Central memory CD8-positive, alpha-beta T cell (primary cell): ENCODE measurements around the gene CDCP1.
A peak's percentile ranks its signal among the peaks of the same experiment; 100 is the strongest.

Source experiments
- ATAC-seq: fragments of 150-1000 bp; cut with Tn5 transposase; replicated peaks from 2 replicates; pipeline ENCODE4 v1.10.0; 2022; ENCODE audit warnings: mild to moderate bottlenecking, moderate FRiP score, moderate number of reproducible peaks; ENCODE audit not compliant: poor library complexity, severe bottlenecking; ENCODE audit errors: extremely low read depth
- DNase-seq, 2 donors: peaks; one replicate each; pipeline ENCODE4 v3.0.0; 2021; ENCODE audit warnings: low spot score in 2 of 2
- H3K27ac Mint-ChIP-seq: one replicate; pipeline ENCODE4 v1.8.0; 2022; ENCODE audit warnings: low read depth, mild to moderate bottlenecking, moderate library complexity, mixed read lengths
- H3K27me3 Mint-ChIP-seq: one replicate; pipeline ENCODE4 v1.8.0; 2022; ENCODE audit warnings: mixed read lengths
- H3K36me3 Mint-ChIP-seq: one replicate; pipeline ENCODE4 v1.8.0; 2022; ENCODE audit warnings: mild to moderate bottlenecking, moderate library complexity, mixed read lengths; ENCODE audit not compliant: insufficient read depth
- H3K4me1 Mint-ChIP-seq: one replicate; pipeline ENCODE4 v1.8.0; 2022; ENCODE audit warnings: mixed read lengths
- H3K4me3 Mint-ChIP-seq: one replicate; pipeline ENCODE4 v1.8.0; 2022; ENCODE audit warnings: mild to moderate bottlenecking, moderate library complexity, mixed read lengths
- H3K9me3 Mint-ChIP-seq: one replicate; pipeline ENCODE4 v1.8.0; 2022; ENCODE audit warnings: mixed read lengths

CDCP1 gene

GRCh38 chr3:45180899-45181298 is 34.7 kb upstream of the CDCP1 start:
- DNase-seq (no peak), ATAC-seq (no peak)
- no peaks in the 10 kb centered on the region for H3K4me1 Mint-ChIP-seq
- H3K27ac Mint-ChIP-seq, result no peak overlapping the region
- no peak overlapping the region for H3K4me3 Mint-ChIP-seq
- H3K9me3 Mint-ChIP-seq, result no peaks in the 10 kb centered on the region
- H3K36me3 Mint-ChIP-seq, result no peaks in the 10 kb centered on the region
- peaks cover 79% of the 10 kb centered on the region for H3K27me3 Mint-ChIP-seq

- no peak overlapping the region for H3K4me3 Mint-ChIP-seq
- H3K27ac Mint-ChIP-seq, result no peak overlapping the region
- DNase-seq, result no peak
- H3K9me3 Mint-ChIP-seq, result no peaks in the 10 kb centered on the region
- ATAC-seq, result no peak
- peaks cover 72% of the 10 kb centered on the region for H3K27me3 Mint-ChIP-seq
- no peaks in the 10 kb centered on the region for H3K4me1 Mint-ChIP-seq
- H3K36me3 Mint-ChIP-seq, result no peaks in the 10 kb centered on the region
Observed at GRCh38 chr3:45180051-45180450, 33.9 kb upstream of the CDCP1 start.

- Mint-ChIP-seq H3K27me3 (peaks cover 69% of the 10 kb centered on the region), H3K27ac (no peak overlapping the region), H3K4me1 (no peaks in the 10 kb centered on the region), H3K9me3 (no peaks in the 10 kb centered on the region), H3K36me3 (no peaks in the 10 kb centered on the region), H3K4me3 (no peak overlapping the region)
- ATAC-seq (no peak), DNase-seq (no peak)
Observed at GRCh38 chr3:45179163-45179562, 33.0 kb upstream of the CDCP1 start.

- ATAC-seq (no peak), DNase-seq (no peak)
- peaks cover 73% of the 10 kb centered on the region for H3K27me3 Mint-ChIP-seq
- H3K9me3 Mint-ChIP-seq, result no peaks in the 10 kb centered on the region
- H3K4me1 Mint-ChIP-seq, result no peaks in the 10 kb centered on the region
- H3K36me3 Mint-ChIP-seq, result no peaks in the 10 kb centered on the region
- H3K27ac Mint-ChIP-seq, result no peak overlapping the region
- no peak overlapping the region for H3K4me3 Mint-ChIP-seq
Observed at GRCh38 chr3:45178183-45179023, 32.2 kb upstream of the CDCP1 start.

- Mint-ChIP-seq H3K4me3 (no peak overlapping the region), H3K9me3 (no peaks in the 10 kb centered on the region), H3K27me3 (peaks cover 65% of the 10 kb centered on the region), H3K36me3 (no peaks in the 10 kb centered on the region), H3K27ac (no peak overlapping the region), H3K4me1 (no peaks in the 10 kb centered on the region)
- DNase-seq (no peak), ATAC-seq (no peak)
Observed at GRCh38 chr3:45176912-45177311, 30.7 kb upstream of the CDCP1 start.

GRCh38 chr3:45174234-45174633 is 28.1 kb upstream of the CDCP1 start:
- Mint-ChIP-seq H3K4me1 (no peaks in the 10 kb centered on the region), H3K4me3 (no peak overlapping the region), H3K36me3 (no peaks in the 10 kb centered on the region), H3K9me3 (no peaks in the 10 kb centered on the region), H3K27ac (no peak overlapping the region), H3K27me3 (peaks cover 49% of the 10 kb centered on the region)
- ATAC-seq (no peak), DNase-seq (no peak)

- no peak for ATAC-seq
- H3K36me3 Mint-ChIP-seq, result no peaks in the 10 kb centered on the region
Observed at GRCh38 chr3:45173776-45174175, 27.6 kb upstream of the CDCP1 start.

GRCh38 chr3:45171283-45171682 is 25.1 kb upstream of the CDCP1 start:
- no peaks in the 10 kb centered on the region for H3K36me3 Mint-ChIP-seq
- H3K27ac Mint-ChIP-seq, result no peak overlapping the region
- no peaks in the 10 kb centered on the region for H3K9me3 Mint-ChIP-seq
- DNase-seq, result no peak
- ATAC-seq, result no peak
- peaks cover 11% of the 10 kb centered on the region for H3K4me1 Mint-ChIP-seq
- H3K4me3 Mint-ChIP-seq, result no peak overlapping the region
- H3K27me3 Mint-ChIP-seq, result peaks cover 22% of the 10 kb centered on the region

More at GRCh38 chr3:45173776-45174175, 27.6 kb upstream of the CDCP1 start:
- no peak for DNase-seq
- Mint-ChIP-seq H3K27me3 (peaks cover 45% of the 10 kb centered on the region), H3K4me3 (no peak overlapping the region), H3K27ac (no peak overlapping the region), H3K4me1 (no peaks in the 10 kb centered on the region), H3K9me3 (no peaks in the 10 kb centered on the region)

- no peaks in the 10 kb centered on the region for H3K9me3 Mint-ChIP-seq
- H3K27ac Mint-ChIP-seq, result no peak overlapping the region
- ATAC-seq, result no peak
- H3K4me1 Mint-ChIP-seq, result peaks cover 11% of the 10 kb centered on the region
- no peak for DNase-seq
- H3K27me3 Mint-ChIP-seq, result peaks cover 19% of the 10 kb centered on the region
- H3K4me3 Mint-ChIP-seq, result no peak overlapping the region
- no peaks in the 10 kb centered on the region for H3K36me3 Mint-ChIP-seq
Observed at GRCh38 chr3:45170096-45170495, 23.9 kb upstream of the CDCP1 start.

- DNase-seq (no peak), ATAC-seq (no peak)
- no peak overlapping the region for H3K27ac Mint-ChIP-seq
- H3K4me1 Mint-ChIP-seq, result peaks cover 11% of the 10 kb centered on the region
- H3K36me3 Mint-ChIP-seq, result no peaks in the 10 kb centered on the region
- H3K9me3 Mint-ChIP-seq, result no peaks in the 10 kb centered on the region
- H3K27me3 Mint-ChIP-seq, result peaks cover 19% of the 10 kb centered on the region
- no peak overlapping the region for H3K4me3 Mint-ChIP-seq
Observed at GRCh38 chr3:45169125-45169904, 23.1 kb upstream of the CDCP1 start.

- Mint-ChIP-seq H3K9me3 (no peaks in the 10 kb centered on the region), H3K27ac (no peak overlapping the region), H3K36me3 (no peaks in the 10 kb centered on the region), H3K4me1 (peaks cover 11% of the 10 kb centered on the region), H3K4me3 (no peak overlapping the region), H3K27me3 (peaks cover 15% of the 10 kb centered on the region)
- DNase-seq, result no peak
- no peak for ATAC-seq
Observed at GRCh38 chr3:45168451-45168850, 22.3 kb upstream of the CDCP1 start.

- Mint-ChIP-seq H3K4me3 (peak overlapping the region; percentile 48), H3K27me3 (peaks cover 10% of the 10 kb centered on the region), H3K4me1 (peaks cover 11% of the 10 kb centered on the region), H3K36me3 (no peaks in the 10 kb centered on the region), H3K9me3 (no peaks in the 10 kb centered on the region), H3K27ac (peak overlapping the region; percentile 91)
- DNase-seq (peak; percentile 35 to 50), ATAC-seq (peak; percentile 95)
Observed at GRCh38 chr3:45167011-45167911, 21.1 kb upstream of the CDCP1 start.
